AG08395 (cell line): ENCODE measurements around the gene LCORL.
"Not testable (repeated sequence)": the region's sequence is repeated elsewhere in the genome, so short reads cannot be mapped to it uniquely, and the experiment has no call there.

Experiments
- DNase-seq: peaks from one replicate; pipeline ENCODE4 v3.0.0; 2012; ENCODE audit warnings: mixed read lengths, low spot score

Gene LCORL

GRCh38 chr4:18020145-18020670, 1.3 kb downstream of the LCORL start:
- DNase-seq, result peak; percentile 10

GRCh38 chr4:18014269-18014668, 7.3 kb downstream of the LCORL start:
- DNase-seq, result no peak

GRCh38 chr4:18012807-18013462, 8.6 kb downstream of the LCORL start:
- no peak for DNase-seq

- DNase-seq, result no peak
These were observed 9.3 kb downstream of the LCORL start for GRCh38 chr4:18012134-18012806.

GRCh38 chr4:18007625-18008024, 13.9 kb downstream of the LCORL start:
- no peak for DNase-seq

GRCh38 chr4:18006432-18006831, 15.1 kb downstream of the LCORL start:
- not testable (repeated sequence) for DNase-seq

GRCh38 chr4:17997129-17997528, 24.4 kb downstream of the LCORL start:
- no peak for DNase-seq

- DNase-seq, result no peak
These were observed 26.4 kb downstream of the LCORL start for GRCh38 chr4:17995165-17995564.

GRCh38 chr4:17985832-17986231, 35.7 kb downstream of the LCORL start:
- DNase-seq, result no peak

GRCh38 chr4:17981063-17981462, 40.5 kb downstream of the LCORL start:
- no peak for DNase-seq

- no peak for DNase-seq
These were observed 52.8 kb downstream of the LCORL start for GRCh38 chr4:17968721-17969120.

- DNase-seq, result no peak
These were observed 54.5 kb downstream of the LCORL start for GRCh38 chr4:17967078-17967477.

GRCh38 chr4:17966312-17966711, 55.2 kb downstream of the LCORL start:
- no peak for DNase-seq

- no peak for DNase-seq
These were observed 57.0 kb downstream of the LCORL start for GRCh38 chr4:17964576-17964975.

- DNase-seq, result no peak
These were observed 59.4 kb downstream of the LCORL start for GRCh38 chr4:17962171-17962570.

GRCh38 chr4:17961249-17961648, 60.3 kb downstream of the LCORL start:
- no peak for DNase-seq

- DNase-seq, result no peak
These were observed 63.4 kb downstream of the LCORL start for GRCh38 chr4:17958181-17958580.

GRCh38 chr4:17957688-17958087, 63.9 kb downstream of the LCORL start:
- DNase-seq, result no peak

GRCh38 chr4:17956245-17956644, 65.3 kb downstream of the LCORL start:
- no peak for DNase-seq

GRCh38 chr4:17945303-17945702, 76.3 kb downstream of the LCORL start:
- DNase-seq, result no peak

- no peak for DNase-seq
These were observed 79.8 kb downstream of the LCORL start for GRCh38 chr4:17941731-17942130.

GRCh38 chr4:17939054-17939453, 82.5 kb downstream of the LCORL start:
- no peak for DNase-seq

- DNase-seq, result no peak
These were observed 87.3 kb downstream of the LCORL start for GRCh38 chr4:17934286-17934685.

- DNase-seq, result no peak
These were observed 88.4 kb downstream of the LCORL start for GRCh38 chr4:17933126-17933525.
